ENCODE data around the gene PTH2.

PTH2 gene

DNA sequence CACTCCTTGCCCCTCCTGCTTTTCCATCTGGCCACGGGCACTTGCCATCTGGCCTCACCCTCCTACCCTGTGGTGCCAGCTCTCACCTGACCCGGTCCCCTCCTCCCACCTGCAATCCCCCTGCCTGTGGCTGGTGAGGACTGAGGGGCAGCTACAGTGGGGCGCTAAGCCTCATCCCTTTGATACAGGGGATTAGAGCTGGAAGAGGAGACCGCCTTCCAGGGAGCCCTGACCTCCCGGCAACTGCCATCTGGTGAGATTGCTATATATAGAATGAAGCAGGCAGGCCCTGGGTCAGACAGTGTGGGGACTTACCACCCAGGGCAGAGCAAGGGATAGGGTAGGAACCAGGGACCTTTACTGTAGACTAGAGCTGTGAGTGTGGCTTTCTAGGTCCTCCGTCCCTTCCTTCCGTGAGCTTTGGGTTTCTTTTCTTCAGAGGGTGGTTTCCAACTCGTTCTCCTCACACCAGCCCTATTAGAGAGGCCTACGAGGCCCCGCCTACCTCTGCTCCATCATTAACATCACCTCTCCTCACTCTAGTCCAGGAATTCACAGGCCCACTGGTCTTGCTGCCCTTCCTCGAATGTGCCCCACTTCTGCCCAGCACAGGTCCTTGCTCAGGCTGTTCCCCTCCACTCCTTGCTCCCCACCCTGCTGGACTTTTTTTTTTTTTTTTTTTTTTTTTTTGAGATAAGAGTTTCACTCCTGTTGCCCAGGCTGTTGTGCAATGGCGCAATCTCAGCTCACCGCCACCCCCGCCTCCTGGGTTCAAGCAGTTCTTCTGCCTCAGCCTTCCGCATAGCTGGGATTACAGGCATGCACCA, 27.4 kb downstream of the PTH2 start:
- no peaks in the 10 kb centered on the region for H3K36me3 ChIP-seq (ENCODE audit: control insufficient read depth in 2 of 2, insufficient read depth in 2 of 2, low read length in 2 of 2)
- H3K9me3 ChIP-seq (ENCODE audit: control insufficient read depth in 2 of 2, low read length in 2 of 2), result no peaks in the 10 kb centered on the region
- no peaks in the 10 kb centered on the region for H3K4me1 ChIP-seq (ENCODE audit: control insufficient read depth, insufficient read depth, low read length)
- no peak overlapping the region for H3K27ac ChIP-seq (ENCODE audit: low read length)
- peaks cover 14 to 22% of the 10 kb centered on the region in 2 donors for H3K27me3 ChIP-seq (ENCODE audit: control insufficient read depth in 1 of 2, insufficient read depth in 2 of 2, low read length in 2 of 2)
- H3K4me3 ChIP-seq (ENCODE audit: low read length in 2 of 2), result no peak overlapping the region
- H3K9ac ChIP-seq (ENCODE audit: low read length in 2 of 2), result no peak overlapping the region

DNA sequence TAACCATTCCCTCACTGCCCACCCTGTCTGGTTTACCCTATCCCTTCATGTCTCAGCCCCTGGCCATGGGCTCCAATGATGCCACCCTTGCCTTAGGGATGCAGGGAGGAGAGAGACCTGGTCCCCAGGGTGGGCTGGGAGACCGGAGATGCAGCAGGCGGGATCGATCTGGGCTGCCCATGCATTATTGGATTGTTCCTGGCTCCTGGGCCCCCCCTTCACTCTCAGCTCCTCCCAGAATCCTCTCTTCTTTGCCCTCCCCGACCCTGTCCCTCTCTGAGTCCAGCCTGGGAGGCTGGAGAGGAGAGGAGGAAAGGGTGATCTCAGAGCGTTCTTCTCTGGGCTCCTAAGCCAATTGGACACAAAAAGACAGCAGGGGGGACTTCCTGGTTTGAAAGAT, 29.4 kb downstream of the PTH2 start:
- H3K4me1 ChIP-seq (ENCODE audit: control insufficient read depth, insufficient read depth, low read length), result no peaks in the 10 kb centered on the region
- no peak overlapping the region for H3K4me3 ChIP-seq (ENCODE audit: low read length in 2 of 2)
- no peak overlapping the region for H3K9ac ChIP-seq (ENCODE audit: low read length in 2 of 2)
- no peaks in the 10 kb centered on the region for H3K9me3 ChIP-seq (ENCODE audit: control insufficient read depth in 2 of 2, low read length in 2 of 2)
- H3K27me3 ChIP-seq (ENCODE audit: control insufficient read depth in 1 of 2, insufficient read depth in 2 of 2, low read length in 2 of 2), result peaks cover 16 to 24% of the 10 kb centered on the region in 2 donors
- H3K36me3 ChIP-seq (ENCODE audit: control insufficient read depth in 2 of 2, insufficient read depth in 2 of 2, low read length in 2 of 2), result no peaks in the 10 kb centered on the region
- no peak overlapping the region for H3K27ac ChIP-seq (ENCODE audit: low read length)

DNA sequence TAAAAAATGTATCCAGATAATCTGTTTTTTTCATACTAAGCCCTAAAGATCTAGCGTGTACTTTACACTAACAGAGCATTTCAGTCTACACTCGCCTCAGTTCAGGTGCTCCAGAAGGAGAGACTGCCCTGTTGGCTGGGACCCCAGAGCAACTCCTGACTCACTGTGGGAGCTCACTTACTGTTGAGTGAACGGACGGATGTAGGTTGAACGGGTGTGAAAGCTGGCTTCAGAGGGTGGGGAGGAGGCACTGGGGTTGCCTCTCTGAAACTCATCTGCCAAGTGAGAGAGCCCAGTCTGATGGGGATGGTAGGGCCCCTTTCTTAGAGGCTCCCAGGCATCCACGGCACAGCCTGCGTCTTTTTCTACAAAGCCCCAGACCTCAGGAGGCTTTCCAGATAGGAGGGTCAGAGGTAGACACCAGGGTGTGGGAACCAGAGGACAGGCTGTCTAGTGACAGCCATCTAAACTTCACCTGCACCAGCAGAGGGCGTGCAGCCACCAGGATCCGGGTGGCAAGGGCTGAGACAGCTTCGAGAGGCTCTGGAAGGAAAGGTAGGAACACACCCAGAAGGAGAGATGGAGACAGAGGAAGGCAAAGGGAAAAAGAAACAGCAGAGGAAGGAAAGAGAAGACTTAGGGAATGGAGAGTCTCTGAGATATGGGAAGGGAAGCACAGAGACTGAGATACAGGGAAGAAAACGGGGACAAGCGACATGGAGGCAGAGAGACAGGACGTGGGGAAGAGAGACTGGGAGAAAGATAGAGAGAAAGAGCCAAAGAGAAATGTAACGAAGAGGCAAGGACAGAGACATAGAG, 31.5 kb downstream of the PTH2 start:
- H3K4me3 ChIP-seq (ENCODE audit: low read length in 2 of 2), result no peak overlapping the region
- H3K9ac ChIP-seq (ENCODE audit: low read length in 2 of 2), result no peak overlapping the region
- H3K4me1 ChIP-seq (ENCODE audit: control insufficient read depth, insufficient read depth, low read length), result no peaks in the 10 kb centered on the region
- no peaks in the 10 kb centered on the region for H3K9me3 ChIP-seq (ENCODE audit: control insufficient read depth in 2 of 2, low read length in 2 of 2)
- H3K27me3 ChIP-seq (ENCODE audit: control insufficient read depth in 1 of 2, insufficient read depth in 2 of 2, low read length in 2 of 2), result peaks cover 16 to 21% of the 10 kb centered on the region in 2 donors
- no peak overlapping the region for H3K27ac ChIP-seq (ENCODE audit: low read length)
- H3K36me3 ChIP-seq (ENCODE audit: control insufficient read depth in 2 of 2, insufficient read depth in 2 of 2, low read length in 2 of 2), result no peaks in the 10 kb centered on the region

DNA sequence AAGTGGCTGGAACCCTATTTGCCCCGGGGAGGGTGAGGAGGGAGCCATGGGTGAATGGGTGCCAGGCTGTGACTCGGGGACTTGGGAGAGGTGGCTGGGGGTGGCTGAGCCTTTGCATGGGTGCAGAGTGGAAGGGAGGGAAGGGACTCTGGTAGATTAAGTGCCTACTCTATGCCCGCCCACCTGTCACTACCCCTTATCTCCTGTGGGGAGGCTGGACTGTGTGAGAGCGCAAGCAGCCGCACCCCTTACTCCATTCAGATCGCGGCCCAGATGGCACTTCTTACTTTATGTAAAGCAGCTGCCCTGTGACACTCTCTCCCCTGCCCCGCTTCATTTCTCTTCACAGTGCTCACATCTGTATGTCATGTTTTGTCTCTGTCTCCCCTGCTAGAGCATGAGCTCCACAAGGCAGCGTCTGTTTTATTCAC, 32.3 kb downstream of the PTH2 start:
- Histone ChIP-seq H3K9ac (ENCODE audit: low read length in 2 of 2) (no peak overlapping the region), H3K27ac (ENCODE audit: low read length) (no peak overlapping the region), H3K4me3 (ENCODE audit: low read length in 2 of 2) (no peak overlapping the region), H3K4me1 (ENCODE audit: control insufficient read depth, insufficient read depth, low read length) (no peaks in the 10 kb centered on the region), H3K9me3 (ENCODE audit: control insufficient read depth in 2 of 2, low read length in 2 of 2) (no peaks in the 10 kb centered on the region), H3K27me3 (ENCODE audit: control insufficient read depth in 1 of 2, insufficient read depth in 2 of 2, low read length in 2 of 2) (peaks cover 16 to 17% of the 10 kb centered on the region in 2 donors), H3K36me3 (ENCODE audit: control insufficient read depth in 2 of 2, insufficient read depth in 2 of 2, low read length in 2 of 2) (no peaks in the 10 kb centered on the region)

DNA sequence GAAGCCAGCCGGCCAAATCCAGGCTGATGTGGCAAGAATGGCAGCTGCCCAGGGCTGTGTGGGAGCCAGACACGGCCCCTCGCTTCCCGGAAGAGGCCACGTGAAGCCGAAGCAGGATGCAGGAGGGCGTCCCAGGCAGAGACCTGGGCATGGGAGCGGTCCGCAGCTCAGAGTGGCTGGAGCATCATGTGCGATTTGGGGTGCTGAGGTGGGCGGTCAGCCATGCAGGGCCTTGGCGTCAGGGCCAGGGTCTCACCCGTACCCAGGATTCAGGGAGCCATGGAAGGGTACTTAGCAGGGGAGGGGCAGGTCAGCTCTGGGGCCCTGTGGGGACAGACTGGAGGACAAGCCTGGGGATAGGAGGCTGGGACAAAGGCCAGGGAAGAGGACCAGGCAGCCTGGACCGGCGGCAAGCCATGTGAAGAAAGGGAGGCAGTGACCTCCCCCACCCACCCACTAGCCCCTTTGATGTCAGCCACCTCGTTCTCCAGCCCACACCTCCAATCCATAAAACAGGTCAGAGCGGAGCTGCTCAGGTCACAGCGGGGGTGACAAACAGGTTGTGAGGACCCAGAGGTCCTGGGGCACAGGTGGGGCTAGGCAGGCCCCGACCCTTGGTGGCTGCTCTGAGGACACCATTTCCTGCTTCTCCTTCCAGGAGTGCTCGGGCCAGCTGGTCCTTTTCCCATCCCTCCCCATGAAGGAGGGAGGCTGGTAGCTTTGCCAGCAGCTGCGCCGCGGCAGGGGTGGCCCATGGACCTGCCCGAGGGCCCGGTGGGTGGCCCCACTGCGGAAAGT, 32.9 kb downstream of the PTH2 start:
- Histone ChIP-seq H3K27me3 (ENCODE audit: control insufficient read depth in 1 of 2, insufficient read depth in 2 of 2, low read length in 2 of 2) (peaks cover 16 to 17% of the 10 kb centered on the region in 2 donors), H3K9ac (ENCODE audit: low read length in 2 of 2) (no peak overlapping the region), H3K27ac (ENCODE audit: low read length) (no peak overlapping the region), H3K36me3 (ENCODE audit: control insufficient read depth in 2 of 2, insufficient read depth in 2 of 2, low read length in 2 of 2) (no peaks in the 10 kb centered on the region), H3K4me3 (ENCODE audit: low read length in 2 of 2) (no peak overlapping the region), H3K4me1 (ENCODE audit: control insufficient read depth, insufficient read depth, low read length) (no peaks in the 10 kb centered on the region), H3K9me3 (ENCODE audit: control insufficient read depth in 2 of 2, low read length in 2 of 2) (no peaks in the 10 kb centered on the region)

DNA sequence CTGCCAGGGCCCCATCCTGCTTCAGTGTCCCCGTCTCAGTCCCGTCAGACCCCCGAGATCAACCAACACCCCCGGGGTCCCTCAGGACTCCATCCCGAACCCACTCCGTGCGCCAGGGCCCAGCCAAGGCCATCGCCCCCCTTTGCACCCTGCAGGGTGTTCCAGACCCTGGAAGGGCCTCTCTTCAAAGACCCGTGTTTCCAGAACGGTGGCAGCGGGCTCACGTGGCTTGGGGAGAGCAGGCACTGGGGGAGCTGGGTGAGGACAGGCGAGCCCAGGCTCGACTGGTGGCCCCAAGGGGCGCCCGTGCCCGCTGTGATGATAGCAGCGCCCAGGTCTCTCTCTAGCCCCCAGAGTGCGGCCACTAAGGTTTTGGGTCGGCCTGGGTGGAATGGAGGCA, 33.8 kb downstream of the PTH2 start:
- no peak overlapping the region for H3K4me3 ChIP-seq (ENCODE audit: low read length in 2 of 2)
- no peaks in the 10 kb centered on the region for H3K4me1 ChIP-seq (ENCODE audit: control insufficient read depth, insufficient read depth, low read length)
- no peaks in the 10 kb centered on the region for H3K36me3 ChIP-seq (ENCODE audit: control insufficient read depth in 2 of 2, insufficient read depth in 2 of 2, low read length in 2 of 2)
- peaks cover 10 to 13% of the 10 kb centered on the region in 2 donors for H3K27me3 ChIP-seq (ENCODE audit: control insufficient read depth in 1 of 2, insufficient read depth in 2 of 2, low read length in 2 of 2)
- no peak overlapping the region for H3K27ac ChIP-seq (ENCODE audit: low read length)
- H3K9me3 ChIP-seq (ENCODE audit: control insufficient read depth in 2 of 2, low read length in 2 of 2), result no peaks in the 10 kb centered on the region
- H3K9ac ChIP-seq (ENCODE audit: low read length in 2 of 2), result no peak overlapping the region

DNA sequence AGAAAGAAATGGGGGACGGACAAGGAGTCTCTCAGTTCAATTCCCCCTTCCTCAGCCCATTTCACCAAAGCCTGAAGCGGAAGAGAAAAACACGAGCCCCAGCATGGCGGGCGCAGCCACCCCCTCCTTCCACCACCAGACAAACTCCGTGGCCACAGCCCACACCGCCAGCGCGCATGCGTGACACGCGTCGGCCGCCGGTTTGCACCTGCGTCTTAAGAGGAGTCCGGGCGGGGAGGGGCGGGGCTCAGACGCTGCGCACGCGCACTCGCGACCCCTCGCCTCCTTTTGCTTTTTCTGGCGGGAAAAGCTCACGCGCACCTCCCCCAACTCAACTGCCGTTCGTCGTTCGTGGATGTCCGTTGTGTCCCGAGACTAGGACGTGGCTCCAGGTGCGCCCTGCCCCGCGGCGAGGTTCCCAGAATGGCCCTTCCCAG, 35.3 kb downstream of the PTH2 start, which contains the start of gene KASH5:
Gene KASH5, plus strand, starts transcription at position 314 of the 437 bp plus-strand sequence. CDS start 2,635 bp downstream, outside the sequence.
- Histone ChIP-seq H3K36me3 (ENCODE audit: control insufficient read depth in 2 of 2, insufficient read depth in 2 of 2, low read length in 2 of 2) (no peaks in the 10 kb centered on the region), H3K4me3 (ENCODE audit: low read length in 2 of 2) (peak within 1 kb of the TSS in 1 of 2 donors; percentile 15), H3K27me3 (ENCODE audit: control insufficient read depth in 1 of 2, insufficient read depth in 2 of 2, low read length in 2 of 2) (peaks cover 2 to 11% of the 10 kb centered on the region in 2 donors), H3K9ac (ENCODE audit: low read length in 2 of 2) (no peak within 1 kb of the TSS), H3K27ac (ENCODE audit: low read length) (no peak within 1 kb of the TSS), H3K9me3 (ENCODE audit: control insufficient read depth in 2 of 2, low read length in 2 of 2) (no peaks in the 10 kb centered on the region), H3K4me1 (ENCODE audit: control insufficient read depth, insufficient read depth, low read length) (no peaks in the 10 kb centered on the region)

DNA sequence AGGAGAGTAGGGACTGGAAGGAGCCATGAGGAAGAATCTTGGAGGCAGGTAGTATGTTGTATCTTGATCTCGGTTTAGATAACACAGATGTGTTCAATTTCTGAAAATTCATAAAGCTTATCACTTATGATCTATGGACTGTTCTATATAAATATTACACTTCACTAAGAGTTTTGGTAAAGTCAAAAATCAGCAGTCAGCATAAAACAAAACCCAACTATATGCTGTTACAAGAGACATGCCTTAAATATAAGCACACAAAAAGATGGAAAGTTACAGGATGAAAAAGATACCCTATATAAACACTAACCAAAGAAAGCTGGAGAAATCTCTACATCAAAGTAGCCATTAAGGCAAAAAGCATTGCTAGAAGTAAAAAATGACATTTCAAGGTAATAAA, 39.6 kb downstream of the PTH2 start:
- peaks cover 0 to 2% of the 10 kb centered on the region in 2 donors for H3K27me3 ChIP-seq (ENCODE audit: control insufficient read depth in 1 of 2, insufficient read depth in 2 of 2, low read length in 2 of 2)
- no peak overlapping the region for H3K27ac ChIP-seq (ENCODE audit: low read length)
- no peak overlapping the region for H3K4me3 ChIP-seq (ENCODE audit: low read length in 2 of 2)
- H3K9ac ChIP-seq (ENCODE audit: low read length in 2 of 2), result no peak overlapping the region
- H3K4me1 ChIP-seq (ENCODE audit: control insufficient read depth, insufficient read depth, low read length), result no peaks in the 10 kb centered on the region
- peaks cover 3 to 5% of the 10 kb centered on the region in 2 donors for H3K9me3 ChIP-seq (ENCODE audit: control insufficient read depth in 2 of 2, low read length in 2 of 2)
- H3K36me3 ChIP-seq (ENCODE audit: control insufficient read depth in 2 of 2, insufficient read depth in 2 of 2, low read length in 2 of 2), result no peaks in the 10 kb centered on the region

DNA sequence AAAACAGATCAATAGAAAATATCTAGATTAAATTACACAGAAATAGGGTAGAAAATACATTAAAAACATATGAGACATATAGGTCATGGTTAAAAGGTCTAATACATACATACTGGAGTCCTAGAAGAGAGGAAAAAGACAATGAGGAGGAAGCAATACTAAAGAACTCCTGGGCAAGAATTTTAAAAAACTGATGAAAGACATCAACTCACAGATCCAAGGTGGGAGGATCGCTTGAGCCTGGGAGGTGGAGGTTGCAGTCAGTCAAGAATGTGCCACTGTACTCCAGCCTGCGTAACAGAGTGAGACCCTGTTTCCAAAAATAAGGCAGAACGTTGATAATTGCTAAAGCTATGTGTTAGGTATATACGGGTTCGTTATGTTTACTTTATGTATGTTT, 40.6 kb downstream of the PTH2 start:
- Histone ChIP-seq H3K36me3 (ENCODE audit: control insufficient read depth in 2 of 2, insufficient read depth in 2 of 2, low read length in 2 of 2) (no peaks in the 10 kb centered on the region), H3K27ac (ENCODE audit: low read length) (no peak overlapping the region), H3K9me3 (ENCODE audit: control insufficient read depth in 2 of 2, low read length in 2 of 2) (peaks cover 3 to 5% of the 10 kb centered on the region in 2 donors), H3K4me1 (ENCODE audit: control insufficient read depth, insufficient read depth, low read length) (no peaks in the 10 kb centered on the region), H3K9ac (ENCODE audit: low read length in 2 of 2) (no peak overlapping the region), H3K27me3 (ENCODE audit: control insufficient read depth in 1 of 2, insufficient read depth in 2 of 2, low read length in 2 of 2) (peaks cover 0 to 2% of the 10 kb centered on the region in 2 donors), H3K4me3 (ENCODE audit: low read length in 2 of 2) (no peak overlapping the region)

DNA sequence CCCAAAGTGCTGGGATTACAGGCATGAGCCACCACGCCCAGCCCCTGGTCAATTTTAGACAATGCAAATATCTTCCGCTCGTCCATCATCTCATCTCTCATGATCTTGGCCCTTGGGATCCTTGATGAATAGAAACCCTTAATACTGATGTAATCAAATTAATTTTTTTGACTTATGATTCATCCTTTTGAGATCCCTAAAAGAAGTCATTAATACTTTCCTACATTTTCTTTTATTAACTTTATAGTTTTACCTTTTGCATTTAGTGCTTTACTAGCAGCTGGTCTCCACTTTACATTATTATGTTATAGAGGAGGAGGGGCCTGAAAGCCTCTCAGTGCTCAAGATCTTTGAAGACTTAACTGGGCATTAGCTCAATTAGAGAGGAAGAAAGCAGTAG, 42.9 kb downstream of the PTH2 start:
- Histone ChIP-seq H3K36me3 (ENCODE audit: control insufficient read depth in 2 of 2, insufficient read depth in 2 of 2, low read length in 2 of 2) (no peaks in the 10 kb centered on the region), H3K9me3 (ENCODE audit: control insufficient read depth in 2 of 2, low read length in 2 of 2) (peaks cover 3 to 5% of the 10 kb centered on the region in 2 donors), H3K9ac (ENCODE audit: low read length in 2 of 2) (no peak overlapping the region), H3K27ac (ENCODE audit: low read length) (no peak overlapping the region), H3K4me3 (ENCODE audit: low read length in 2 of 2) (no peak overlapping the region), H3K27me3 (ENCODE audit: control insufficient read depth in 1 of 2, insufficient read depth in 2 of 2, low read length in 2 of 2) (no peaks in the 10 kb centered on the region), H3K4me1 (ENCODE audit: control insufficient read depth, insufficient read depth, low read length) (no peaks in the 10 kb centered on the region)

Measured in stomach smooth muscle (tissue), 2 donors.